ENCODE measurements around the gene PCNX2.
"Not testable (repeated sequence)": the region's sequence is repeated elsewhere in the genome, so short reads cannot be mapped to it uniquely, and the experiment has no call there.

The PCNX2 gene

GRCh38 chr1:233020426-233020825, 275.1 kb downstream of the PCNX2 start:
- H3K27ac Mint-ChIP-seq, result no peak overlapping the region
- peaks cover 36% of the 10 kb centered on the region for H3K36me3 Mint-ChIP-seq
- H3K27me3 Mint-ChIP-seq, result no peaks in the 10 kb centered on the region
- no peak overlapping the region for H3K4me3 Mint-ChIP-seq
- no peaks in the 10 kb centered on the region for H3K9me3 Mint-ChIP-seq (ENCODE audit: low read depth)
- no peaks in the 10 kb centered on the region for H3K4me1 Mint-ChIP-seq (ENCODE audit: low read depth)

GRCh38 chr1:233019778-233020325, 275.7 kb downstream of the PCNX2 start:
- Mint-ChIP-seq H3K36me3 (peaks cover 36% of the 10 kb centered on the region), H3K9me3 (ENCODE audit: low read depth) (no peaks in the 10 kb centered on the region), H3K27ac (no peak overlapping the region), H3K27me3 (no peaks in the 10 kb centered on the region), H3K4me3 (no peak overlapping the region), H3K4me1 (ENCODE audit: low read depth) (no peaks in the 10 kb centered on the region)

GRCh38 chr1:233019083-233019482, 276.4 kb downstream of the PCNX2 start:
- H3K4me1 Mint-ChIP-seq (ENCODE audit: low read depth), result no peaks in the 10 kb centered on the region
- no peak overlapping the region for H3K27ac Mint-ChIP-seq
- H3K4me3 Mint-ChIP-seq, result no peak overlapping the region
- H3K27me3 Mint-ChIP-seq, result no peaks in the 10 kb centered on the region
- H3K9me3 Mint-ChIP-seq (ENCODE audit: low read depth), result no peaks in the 10 kb centered on the region
- peaks cover 40% of the 10 kb centered on the region for H3K36me3 Mint-ChIP-seq

- no peak overlapping the region for H3K4me3 Mint-ChIP-seq
- no peaks in the 10 kb centered on the region for H3K9me3 Mint-ChIP-seq (ENCODE audit: low read depth)
- H3K27ac Mint-ChIP-seq, result no peak overlapping the region
- no peaks in the 10 kb centered on the region for H3K27me3 Mint-ChIP-seq
- peaks cover 44% of the 10 kb centered on the region for H3K36me3 Mint-ChIP-seq
- H3K4me1 Mint-ChIP-seq (ENCODE audit: low read depth), result no peaks in the 10 kb centered on the region
Observed at GRCh38 chr1:233016798-233017197, 278.7 kb downstream of the PCNX2 start.

GRCh38 chr1:233015965-233016364, 279.6 kb downstream of the PCNX2 start:
- H3K4me1 Mint-ChIP-seq (ENCODE audit: low read depth), result no peaks in the 10 kb centered on the region
- H3K36me3 Mint-ChIP-seq, result peaks cover 44% of the 10 kb centered on the region
- H3K9me3 Mint-ChIP-seq (ENCODE audit: low read depth), result no peaks in the 10 kb centered on the region
- no peak overlapping the region for H3K4me3 Mint-ChIP-seq
- no peaks in the 10 kb centered on the region for H3K27me3 Mint-ChIP-seq
- no peak overlapping the region for H3K27ac Mint-ChIP-seq

GRCh38 chr1:233012021-233012420, 283.5 kb downstream of the PCNX2 start:
- H3K36me3 Mint-ChIP-seq, result peaks cover 37% of the 10 kb centered on the region
- no peaks in the 10 kb centered on the region for H3K27me3 Mint-ChIP-seq
- H3K27ac Mint-ChIP-seq, result no peak overlapping the region
- H3K4me3 Mint-ChIP-seq, result no peak overlapping the region
- H3K4me1 Mint-ChIP-seq (ENCODE audit: low read depth), result no peaks in the 10 kb centered on the region
- no peaks in the 10 kb centered on the region for H3K9me3 Mint-ChIP-seq (ENCODE audit: low read depth)

GRCh38 chr1:233010146-233010545, 285.4 kb downstream of the PCNX2 start:
- no peak overlapping the region for H3K4me3 Mint-ChIP-seq
- H3K27me3 Mint-ChIP-seq, result no peaks in the 10 kb centered on the region
- no peak overlapping the region for H3K27ac Mint-ChIP-seq
- H3K36me3 Mint-ChIP-seq, result peaks cover 36% of the 10 kb centered on the region
- no peaks in the 10 kb centered on the region for H3K4me1 Mint-ChIP-seq (ENCODE audit: low read depth)
- H3K9me3 Mint-ChIP-seq (ENCODE audit: low read depth), result no peaks in the 10 kb centered on the region

- H3K4me1 Mint-ChIP-seq (ENCODE audit: low read depth), result peaks cover 2% of the 10 kb centered on the region
- H3K9me3 Mint-ChIP-seq (ENCODE audit: low read depth), result no peaks in the 10 kb centered on the region
- H3K27ac Mint-ChIP-seq, result no peak overlapping the region
- H3K27me3 Mint-ChIP-seq, result no peaks in the 10 kb centered on the region
- peaks cover 32% of the 10 kb centered on the region for H3K36me3 Mint-ChIP-seq
- H3K4me3 Mint-ChIP-seq, result no peak overlapping the region
Observed at GRCh38 chr1:233006541-233006973, 289.0 kb downstream of the PCNX2 start.

GRCh38 chr1:233006108-233006507, 289.4 kb downstream of the PCNX2 start:
- H3K27me3 Mint-ChIP-seq, result no peaks in the 10 kb centered on the region
- H3K9me3 Mint-ChIP-seq (ENCODE audit: low read depth), result no peaks in the 10 kb centered on the region
- H3K27ac Mint-ChIP-seq, result no peak overlapping the region
- peaks cover 32% of the 10 kb centered on the region for H3K36me3 Mint-ChIP-seq
- peaks cover 2% of the 10 kb centered on the region for H3K4me1 Mint-ChIP-seq (ENCODE audit: low read depth)
- no peak overlapping the region for H3K4me3 Mint-ChIP-seq

- H3K36me3 Mint-ChIP-seq, result peaks cover 31% of the 10 kb centered on the region
- no peak overlapping the region for H3K4me3 Mint-ChIP-seq
- H3K4me1 Mint-ChIP-seq (ENCODE audit: low read depth), result peaks cover 2% of the 10 kb centered on the region
- H3K9me3 Mint-ChIP-seq (ENCODE audit: low read depth), result no peaks in the 10 kb centered on the region
- H3K27me3 Mint-ChIP-seq, result no peaks in the 10 kb centered on the region
- H3K27ac Mint-ChIP-seq, result no peak overlapping the region
Observed at GRCh38 chr1:233005703-233006102, 289.8 kb downstream of the PCNX2 start.

GRCh38 chr1:233005156-233005555, 290.4 kb downstream of the PCNX2 start:
- Mint-ChIP-seq H3K4me1 (ENCODE audit: low read depth) (peaks cover 2% of the 10 kb centered on the region), H3K36me3 (peaks cover 34% of the 10 kb centered on the region), H3K27ac (no peak overlapping the region), H3K27me3 (no peaks in the 10 kb centered on the region), H3K4me3 (no peak overlapping the region), H3K9me3 (ENCODE audit: low read depth) (no peaks in the 10 kb centered on the region)

- no peaks in the 10 kb centered on the region for H3K27me3 Mint-ChIP-seq
- no peak overlapping the region for H3K4me3 Mint-ChIP-seq
- H3K27ac Mint-ChIP-seq, result no peak overlapping the region
- no peaks in the 10 kb centered on the region for H3K9me3 Mint-ChIP-seq (ENCODE audit: low read depth)
- peaks cover 2% of the 10 kb centered on the region for H3K4me1 Mint-ChIP-seq (ENCODE audit: low read depth)
- peaks cover 39% of the 10 kb centered on the region for H3K36me3 Mint-ChIP-seq
Observed at GRCh38 chr1:233004451-233004850, 291.1 kb downstream of the PCNX2 start.

- H3K36me3 Mint-ChIP-seq, result peaks cover 42% of the 10 kb centered on the region
- not testable (repeated sequence) for H3K4me3 Mint-ChIP-seq; H3K4me1 Mint-ChIP-seq (ENCODE audit: low read depth); H3K9me3 Mint-ChIP-seq (ENCODE audit: low read depth); H3K27me3 Mint-ChIP-seq; H3K27ac Mint-ChIP-seq
Observed at GRCh38 chr1:233003638-233004037, 291.9 kb downstream of the PCNX2 start.

- Mint-ChIP-seq H3K27me3 (no peaks in the 10 kb centered on the region), H3K4me3 (no peak overlapping the region), H3K36me3 (peaks cover 54% of the 10 kb centered on the region), H3K4me1 (ENCODE audit: low read depth) (peaks cover 2% of the 10 kb centered on the region), H3K27ac (no peak overlapping the region), H3K9me3 (ENCODE audit: low read depth) (no peaks in the 10 kb centered on the region)
Observed at GRCh38 chr1:232999956-233000625, 295.4 kb downstream of the PCNX2 start.

GRCh38 chr1:232998646-232999045, 296.9 kb downstream of the PCNX2 start:
- Mint-ChIP-seq H3K27me3 (no peaks in the 10 kb centered on the region), H3K27ac (no peak overlapping the region), H3K9me3 (ENCODE audit: low read depth) (peaks cover 4% of the 10 kb centered on the region), H3K4me3 (no peak overlapping the region), H3K4me1 (ENCODE audit: low read depth) (no peaks in the 10 kb centered on the region), H3K36me3 (peaks cover 59% of the 10 kb centered on the region)

- no peaks in the 10 kb centered on the region for H3K4me1 Mint-ChIP-seq (ENCODE audit: low read depth)
- H3K4me3 Mint-ChIP-seq, result no peak overlapping the region
- H3K9me3 Mint-ChIP-seq (ENCODE audit: low read depth), result peaks cover 6% of the 10 kb centered on the region
- peaks cover 59% of the 10 kb centered on the region for H3K36me3 Mint-ChIP-seq
- no peaks in the 10 kb centered on the region for H3K27me3 Mint-ChIP-seq
- no peak overlapping the region for H3K27ac Mint-ChIP-seq
Observed at GRCh38 chr1:232998138-232998537, 297.4 kb downstream of the PCNX2 start.

Data from activated naive CD8-positive, alpha-beta T cell (primary cell).